DND-41 (cell line): ENCODE measurements around the gene UBAC1.
"Not testable (repeated sequence)": the region's sequence is repeated elsewhere in the genome, so short reads cannot be mapped to it uniquely, and the experiment has no call there.

ENCODE experiments used
- ATAC-seq: fragments of 200-7000 bp; cut with Tn5 transposase; 3 replicates; pipeline ENCODE4 v1.9.1; 2021; ENCODE audit warnings: low read depth; ENCODE audit not compliant: insufficient read depth
- DNase-seq: peaks from one replicate; pipeline ENCODE4 v3.0.0-alpha.2; 2020
- H2AFZ ChIP-seq: 2 replicates; pipeline ENCODE4 v1.6.0; 2012; ENCODE audit warnings: low read depth, low read length
- H3K27ac ChIP-seq: 2 replicates; pipeline ENCODE4 v1.5.1; 2012; ENCODE audit warnings: low read length, inconsistent platforms
- H3K27me3 ChIP-seq: fragments of 200-600 bp; sonication (generic); 2 replicates; pipeline ENCODE4 v1.6.0; 2012; ENCODE audit warnings: low read length, mild to moderate bottlenecking, inconsistent platforms; ENCODE audit not compliant: insufficient read depth, poor library complexity
- H3K36me3 ChIP-seq: 2 replicates; pipeline ENCODE4 v1.5.1; 2012; ENCODE audit warnings: low read length, inconsistent platforms; ENCODE audit not compliant: insufficient read depth
- H3K4me1 ChIP-seq: 2 replicates; pipeline ENCODE4 v1.5.1; 2012; ENCODE audit warnings: mild to moderate bottlenecking, low read length; ENCODE audit not compliant: insufficient read depth
- H3K4me2 ChIP-seq: 2 replicates; pipeline ENCODE4 v1.6.0; 2012; ENCODE audit warnings: mild to moderate bottlenecking, moderate library complexity, low read length, inconsistent platforms; ENCODE audit not compliant: insufficient read depth
- H3K4me3 ChIP-seq, 2 experiments: fragments of 200-600 bp in 1 of 2; shearing (Covaris generic) in 1 of 2; 2 replicates each; pipeline ENCODE4 v1.5.1; 2012 to 2016; ENCODE audit warnings: inconsistent platforms in 2 of 2, low read length in 2 of 2, mild to moderate bottlenecking in 2 of 2, low read depth in 1 of 2, moderate library complexity in 1 of 2
- H3K79me2 ChIP-seq: 2 replicates; pipeline ENCODE4 v1.6.0; 2012; ENCODE audit warnings: low read length, inconsistent platforms; ENCODE audit not compliant: insufficient read depth
- H3K9ac ChIP-seq: 2 replicates; pipeline ENCODE4 v1.6.0; 2012; ENCODE audit warnings: low read depth, mild to moderate bottlenecking, inconsistent platforms, low read length, moderate library complexity
- H3K9me3 ChIP-seq: 2 replicates; pipeline ENCODE4 v1.5.1; 2012; ENCODE audit warnings: low read length, moderate library complexity, mild to moderate bottlenecking, inconsistent platforms; ENCODE audit not compliant: insufficient read depth, severe bottlenecking
- H4K20me1 ChIP-seq: 2 replicates; pipeline ENCODE4 v1.6.0; 2012; ENCODE audit warnings: low read length; ENCODE audit not compliant: insufficient read depth
- EZH2 ChIP-seq: IDR thresholded peaks from 3 replicates; pipeline ENCODE4 v1.6.1; 2012; ENCODE audit warnings: borderline replicate concordance, low read depth, mild to moderate bottlenecking, moderate library complexity, low read length, inconsistent platforms; ENCODE audit not compliant: severe bottlenecking
- TF ChIP-seq, protein P1 (sequence below): IDR thresholded peaks from 2 replicates; pipeline ENCODE4 v1.5.1; 2012; ENCODE audit warnings: borderline replicate concordance, low read length, moderate library complexity, mild to moderate bottlenecking; ENCODE audit not compliant: poor library complexity, severe bottlenecking; ENCODE audit errors: extremely low read depth

Gene UBAC1

GRCh38 chr9:135970128-135970815 lies 9.1 kb upstream of the UBAC1 start:
- H3K27me3 ChIP-seq = no peaks in the 10 kb centered on the region
- H3K4me1 ChIP-seq = peaks cover 4% of the 10 kb centered on the region; the same call in 1 of the 2 replicates
- no peak overlapping the region for H3K4me3 ChIP-seq
- peaks cover 22% of the 10 kb centered on the region for H4K20me1 ChIP-seq
- no peak overlapping the region for H2AFZ ChIP-seq
- H3K9ac ChIP-seq = no peak overlapping the region
- H3K4me2 ChIP-seq = no peak overlapping the region
- no peaks in the 10 kb centered on the region for H3K36me3 ChIP-seq
- no peaks in the 10 kb centered on the region for H3K9me3 ChIP-seq
- no peak for DNase-seq
- H3K79me2 ChIP-seq = no peaks in the 10 kb centered on the region
- TF ChIP-seq, protein P1, sequence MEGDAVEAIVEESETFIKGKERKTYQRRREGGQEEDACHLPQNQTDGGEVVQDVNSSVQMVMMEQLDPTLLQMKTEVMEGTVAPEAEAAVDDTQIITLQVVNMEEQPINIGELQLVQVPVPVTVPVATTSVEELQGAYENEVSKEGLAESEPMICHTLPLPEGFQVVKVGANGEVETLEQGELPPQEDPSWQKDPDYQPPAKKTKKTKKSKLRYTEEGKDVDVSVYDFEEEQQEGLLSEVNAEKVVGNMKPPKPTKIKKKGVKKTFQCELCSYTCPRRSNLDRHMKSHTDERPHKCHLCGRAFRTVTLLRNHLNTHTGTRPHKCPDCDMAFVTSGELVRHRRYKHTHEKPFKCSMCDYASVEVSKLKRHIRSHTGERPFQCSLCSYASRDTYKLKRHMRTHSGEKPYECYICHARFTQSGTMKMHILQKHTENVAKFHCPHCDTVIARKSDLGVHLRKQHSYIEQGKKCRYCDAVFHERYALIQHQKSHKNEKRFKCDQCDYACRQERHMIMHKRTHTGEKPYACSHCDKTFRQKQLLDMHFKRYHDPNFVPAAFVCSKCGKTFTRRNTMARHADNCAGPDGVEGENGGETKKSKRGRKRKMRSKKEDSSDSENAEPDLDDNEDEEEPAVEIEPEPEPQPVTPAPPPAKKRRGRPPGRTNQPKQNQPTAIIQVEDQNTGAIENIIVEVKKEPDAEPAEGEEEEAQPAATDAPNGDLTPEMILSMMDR = no peak
- TF ChIP-seq EZH2 = no peak
- no peak for ATAC-seq
- H3K27ac ChIP-seq = no peak overlapping the region

- no peaks in the 10 kb centered on the region for H3K79me2 ChIP-seq
- H3K4me3 ChIP-seq = no peak overlapping the region
- peaks cover 22% of the 10 kb centered on the region for H4K20me1 ChIP-seq
- TF ChIP-seq EZH2 = no peak
- no peaks in the 10 kb centered on the region for H3K9me3 ChIP-seq
- no peaks in the 10 kb centered on the region for H3K27me3 ChIP-seq
- no peak overlapping the region for H3K4me2 ChIP-seq
- H3K27ac ChIP-seq = no peak overlapping the region
- H2AFZ ChIP-seq = no peak overlapping the region
- no peak for DNase-seq
- no peaks in the 10 kb centered on the region for H3K36me3 ChIP-seq
- H3K4me1 ChIP-seq = peaks cover 4% of the 10 kb centered on the region; the same call in 1 of the 2 replicates
- no peak overlapping the region for H3K9ac ChIP-seq
- ATAC-seq = no peak
Observed at GRCh38 chr9:135969064-135969683, 8.0 kb upstream of the UBAC1 start.

DNA sequence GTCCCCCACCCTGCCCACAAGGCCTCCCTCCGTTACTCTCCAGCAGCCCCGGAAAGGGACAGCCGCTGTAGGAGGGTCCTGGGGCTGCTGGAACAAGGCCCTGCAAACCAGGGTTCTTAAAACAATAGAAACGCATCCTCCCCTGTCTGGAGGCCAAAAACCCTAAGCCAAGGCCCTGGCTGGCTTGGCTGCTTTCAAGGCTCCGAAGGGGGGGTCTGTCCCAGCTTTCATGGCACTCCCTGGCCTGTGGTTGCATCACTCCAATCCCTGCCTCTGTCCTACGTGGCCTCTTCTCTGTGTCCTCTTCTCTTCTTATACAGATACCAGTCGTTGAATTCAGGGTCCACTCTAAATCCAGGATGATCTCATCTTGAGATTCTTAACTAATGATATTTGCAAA lies 7.4 kb upstream of the UBAC1 start:
- peaks cover 22% of the 10 kb centered on the region for H4K20me1 ChIP-seq
- no peaks in the 10 kb centered on the region for H3K9me3 ChIP-seq
- H3K9ac ChIP-seq = no peak overlapping the region
- no peaks in the 10 kb centered on the region for H3K79me2 ChIP-seq
- H3K36me3 ChIP-seq = no peaks in the 10 kb centered on the region
- no peak overlapping the region for H3K4me3 ChIP-seq
- TF ChIP-seq, protein P1 = no peak
- no peak for TF ChIP-seq EZH2
- H2AFZ ChIP-seq = no peak overlapping the region
- no peak overlapping the region for H3K4me2 ChIP-seq
- ATAC-seq (no peak), DNase-seq (no peak)
- H3K27ac ChIP-seq = no peak overlapping the region
- no peaks in the 10 kb centered on the region for H3K27me3 ChIP-seq
- H3K4me1 ChIP-seq = peaks cover 4% of the 10 kb centered on the region; the same call in 1 of the 2 replicates

- no peak for TF ChIP-seq EZH2
- TF ChIP-seq, protein P1 = no peak
- H2AFZ ChIP-seq = no peak overlapping the region
- no peaks in the 10 kb centered on the region for H3K27me3 ChIP-seq
- H3K27ac ChIP-seq = no peak overlapping the region
- H4K20me1 ChIP-seq = peaks cover 18% of the 10 kb centered on the region; the same call in 1 of the 2 replicates
- ATAC-seq (no peak), DNase-seq (no peak)
- H3K4me1 ChIP-seq = peaks cover 4% of the 10 kb centered on the region; the same call in 1 of the 2 replicates
- H3K79me2 ChIP-seq = no peaks in the 10 kb centered on the region
- H3K9me3 ChIP-seq = no peaks in the 10 kb centered on the region
- no peak overlapping the region for H3K9ac ChIP-seq
- no peak overlapping the region for H3K4me3 ChIP-seq
- no peaks in the 10 kb centered on the region for H3K36me3 ChIP-seq
- no peak overlapping the region for H3K4me2 ChIP-seq
Observed at GRCh38 chr9:135968083-135968476, 6.9 kb upstream of the UBAC1 start.

DNA sequence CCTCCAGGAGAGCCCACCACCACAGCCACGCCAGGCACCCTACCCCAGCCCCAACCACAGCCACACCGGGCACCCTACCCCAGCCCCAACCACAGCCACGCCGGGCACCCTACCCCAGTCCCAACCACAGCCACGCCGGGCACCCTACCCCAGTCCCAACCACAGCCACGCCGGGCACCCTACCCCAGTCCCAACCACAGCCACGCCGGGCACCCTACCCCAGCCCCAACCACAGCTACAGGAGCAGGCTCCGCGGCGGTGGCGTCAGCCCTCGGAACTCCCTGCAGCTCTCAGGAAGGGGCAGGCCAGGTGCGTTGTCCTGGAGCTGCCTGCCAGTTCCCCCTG lies 5.7 kb upstream of the UBAC1 start:
- ATAC-seq, H2AFZ ChIP-seq, H3K4me3 ChIP-seq, H3K9ac ChIP-seq, H3K9me3 ChIP-seq, DNase-seq, H3K27ac ChIP-seq, H3K79me2 ChIP-seq, H3K27me3 ChIP-seq, H3K4me2 ChIP-seq, H3K36me3 ChIP-seq: not testable (repeated sequence)
- Histone ChIP-seq H4K20me1 (peaks cover 15% of the 10 kb centered on the region; the same call in 1 of the 2 replicates), H3K4me1 (peaks cover 12% of the 10 kb centered on the region)
